Ishikawa (cell line): ENCODE measurements around the gene PFKFB4.

Source experiments
- CEBPB ChIP-seq: IDR thresholded peaks from 2 replicates; pipeline ENCODE4 v1.6.1; 2012
- EP300 ChIP-seq: IDR thresholded peaks from 2 replicates; pipeline ENCODE4 v1.6.1; 2012; ENCODE audit warnings: borderline replicate concordance
- FOXM1 ChIP-seq: IDR thresholded peaks from 2 replicates; pipeline ENCODE4 v1.6.1; 2012; ENCODE audit warnings: low read depth, borderline replicate concordance
- RAD21 ChIP-seq: IDR thresholded peaks from 2 replicates; pipeline ENCODE4 v1.6.1; 2012; ENCODE audit warnings: low read depth
- REST ChIP-seq: IDR thresholded peaks from 2 replicates; pipeline ENCODE4 v1.6.1; 2012; ENCODE audit warnings: low read depth, mild to moderate bottlenecking
- TAF1 ChIP-seq: IDR thresholded peaks from 2 replicates; pipeline ENCODE4 v1.6.1; 2012; ENCODE audit warnings: low read depth, mild to moderate bottlenecking
- TCF12 ChIP-seq: IDR thresholded peaks from 2 replicates; pipeline ENCODE4 v1.6.1; 2012; ENCODE audit warnings: low read depth
- YY1 ChIP-seq: IDR thresholded peaks from 2 replicates; pipeline ENCODE4 v1.6.1; 2012; ENCODE audit warnings: low read depth

DNA sequence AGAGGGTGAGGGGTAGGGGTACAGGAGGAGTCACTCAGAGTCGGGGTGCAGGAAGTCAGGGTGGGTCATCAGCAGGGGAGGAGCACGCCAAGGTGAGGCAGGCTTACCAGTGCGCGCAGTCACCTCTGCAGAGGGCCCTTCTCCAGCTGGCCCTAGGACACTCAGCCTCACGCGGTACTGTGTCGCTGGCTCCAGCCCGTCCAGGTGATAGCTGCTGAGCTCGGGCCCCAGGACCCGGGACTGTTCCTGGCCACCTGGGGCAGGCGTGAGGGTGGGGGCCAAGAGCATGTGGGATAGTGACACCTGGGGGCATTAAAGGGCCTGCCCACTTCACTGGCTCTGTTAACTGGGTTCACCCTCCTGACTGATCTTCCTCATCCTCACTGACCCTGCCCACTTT is 31.1 kb upstream of the PFKFB4 start:
- TF ChIP-seq TAF1: no peak
- TF ChIP-seq TCF12: no peak
- no peak for TF ChIP-seq EP300
- no peak for TF ChIP-seq RAD21
- no peak for TF ChIP-seq REST
- no peak for TF ChIP-seq YY1
- TF ChIP-seq CEBPB: no peak
- TF ChIP-seq FOXM1: no peak
